ENCODE data around the gene SMYD3. TPM values are rescaled to one million over a fixed set of nuclear protein-coding genes. Genes with fewer than 3 reads are reported as not detected.

The SMYD3 gene
- total RNA-seq, 1 experiment from 2014 or later = 25.5 TPM

DNA sequence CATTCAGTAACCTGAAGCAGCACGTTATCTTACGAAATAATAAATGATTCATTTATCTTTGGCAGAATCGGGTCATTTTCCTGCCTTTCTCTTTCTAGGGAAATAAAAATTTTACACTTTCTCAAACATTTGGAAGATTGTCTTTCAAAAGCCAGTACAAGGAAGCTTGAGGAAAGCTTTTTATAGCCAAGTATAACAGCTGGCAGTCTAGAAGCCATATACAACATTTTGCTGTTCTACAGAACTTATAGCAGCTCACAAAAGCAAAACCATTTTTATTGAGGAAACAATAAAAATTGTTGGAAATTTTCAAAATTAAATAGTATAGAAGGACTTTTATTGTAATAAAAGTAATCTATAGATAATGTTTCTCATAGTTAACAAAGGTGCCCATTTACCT, 448.6 kb downstream of the SMYD3 start:
- DNase-seq = no peak
- Histone ChIP-seq H4K20me1 (ENCODE audit: control insufficient read depth, insufficient read depth, insufficient read length) (no peaks in the 10 kb centered on the region), H4K91ac (ENCODE audit: insufficient read length, low read depth, low read length) (no peak overlapping the region), H2BK120ac (ENCODE audit: low read depth, low read length, poor library complexity, severe bottlenecking) (no peak overlapping the region), H3K27me3 (ENCODE audit: insufficient read depth, low read length) (no peaks in the 10 kb centered on the region), H3K18ac (ENCODE audit: insufficient read length, low read depth, low read length) (no peak overlapping the region), H4K8ac (replicated peaks; ENCODE audit: insufficient read length, low read depth, low read length) (no peak overlapping the region), H2BK5ac (ENCODE audit: insufficient read length, low read length) (no peak overlapping the region), H2BK15ac (ENCODE audit: low read depth, low read length) (no peak overlapping the region), H2BK20ac (ENCODE audit: low read depth, low read length, poor library complexity, severe bottlenecking) (no peak overlapping the region), H2AFZ (ENCODE audit: low read length) (no peak overlapping the region), H2AK5ac (ENCODE audit: insufficient read length, low read length) (no peak overlapping the region), H3K4me2 (ENCODE audit: insufficient read depth, insufficient read length, low read length) (no peak overlapping the region), H3K9ac (ENCODE audit: extremely low read depth, insufficient read length, low read length) (no peak overlapping the region), H3K14ac (ENCODE audit: insufficient read depth, low read length) (no peak overlapping the region), H3K23ac (ENCODE audit: insufficient read length, low read depth, low read length) (no peak overlapping the region), H3K27ac (ENCODE audit: insufficient read length, low read depth, low read length) (no peak overlapping the region), H3K9me3 (ENCODE audit: control insufficient read depth, low read depth, low read length) (no peaks in the 10 kb centered on the region), H3T11ph (ENCODE audit: low read length) (no peak overlapping the region), H4K5ac (ENCODE audit: insufficient read length, low read depth, low read length) (no peak overlapping the region), H3K23me2 (ENCODE audit: insufficient read length, low read depth, low read length, poor library complexity, severe bottlenecking) (no peaks in the 10 kb centered on the region), H3K4me1 (ENCODE audit: insufficient read depth, low read length) (no peaks in the 10 kb centered on the region), H2BK12ac (ENCODE audit: insufficient read length, low read depth, low read length) (no peak overlapping the region), H3K4ac (ENCODE audit: low read depth, low read length) (no peak overlapping the region), H3K79me2 (ENCODE audit: insufficient read depth, low read length) (no peaks in the 10 kb centered on the region), H3K79me1 (ENCODE audit: insufficient read depth, low read depth, low read length, poor library complexity, severe bottlenecking) (no peaks in the 10 kb centered on the region), H3K56ac (ENCODE audit: insufficient read length, low read depth, low read length) (no peak overlapping the region)
- no peak overlapping the region for H3K4me3 Mint-ChIP-seq
- no peaks in the 10 kb centered on the region; a peak in 1 of 5 replicates for H3K9me3 Mint-ChIP-seq
- no CpG with 5 or more reads among the region's 3 CpGs for WGBS (ENCODE audit: extremely low coverage, insufficient read length, low lambda C conversion rate)
- no peaks in the 10 kb centered on the region for H3K27me3 Mint-ChIP-seq (ENCODE audit: low read depth)
- no peak overlapping the region for H3K27ac Mint-ChIP-seq
- H3K36me3 Mint-ChIP-seq (ENCODE audit: insufficient read depth in 1 of 3, low read depth in 3 of 3) = peaks cover 0 to 6% (median 0%) of the 10 kb centered on the region in 3 experiments; a peak in 2 of 7 replicates
- TF ChIP-seq CTCF (conservative IDR thresholded peaks at IDR 0.05) = no peak
- H3K4me1 Mint-ChIP-seq = peaks cover 0 to 3% of the 10 kb centered on the region in 2 experiments; a peak in 1 of 4 replicates

All from H9 (cell line).